Activated CD4-positive, alpha-beta T cell treated with anti-CD3 and anti-CD28 coated beads for 36 hours (primary cell): ENCODE data around the gene SH3RF1. TPM values are rescaled to one million over a fixed set of nuclear protein-coding genes. Genes with fewer than 3 reads are reported as not detected.

Source experiments
- ATAC-seq: fragments of 200-7000 bp; cut with Tn5 transposase; one replicate; pipeline ENCODE4 v1.10.0; 2021; ENCODE audit warnings: mild to moderate bottlenecking, moderate library complexity
- CTCF ChIA-PET: fragments of 350-600 bp; sonication (Branson Sonifier 250); formaldehyde crosslinking; loops from one replicate; lab custom pipeline; 2021; ENCODE audit warnings: antibody characterized with exemption; lab: Charles Lee
- POLR2A ChIA-PET: fragments of 350-600 bp; sonication (Branson Sonifier 250); formaldehyde crosslinking; loops from one replicate; lab custom pipeline; 2021; ENCODE audit warnings: antibody characterized with exemption, inconsistent platforms; lab: Charles Lee
- DNase-seq: peaks from one replicate; pipeline ENCODE4 v3.0.0-alpha.2; 2020
- H3K27ac Mint-ChIP-seq: one replicate; pipeline ENCODE4 v1.8.0; 2021; ENCODE audit warnings: mixed read lengths
- H3K27me3 Mint-ChIP-seq: one replicate; pipeline ENCODE4 v1.8.0; 2021; ENCODE audit warnings: mixed read lengths
- H3K36me3 Mint-ChIP-seq: one replicate; pipeline ENCODE4 v1.8.0; 2021; ENCODE audit warnings: low read depth, mixed read lengths
- H3K4me1 Mint-ChIP-seq: one replicate; pipeline ENCODE4 v1.8.0; 2021; ENCODE audit warnings: mixed read lengths
- H3K4me3 Mint-ChIP-seq: one replicate; pipeline ENCODE4 v1.8.0; 2021; ENCODE audit warnings: mild to moderate bottlenecking, moderate library complexity, mixed read lengths
- H3K9me3 Mint-ChIP-seq: one replicate; pipeline ENCODE4 v1.8.0; 2021; ENCODE audit warnings: low read depth, mixed read lengths
- intact Hi-C, 2 experiments: fragments of 100-400 bp; cut with DNase I in 1 of 2; cut with micrococcal nuclease in 1 of 2; formaldehyde crosslinking; loops; one replicate each; pipeline versions ENCODE4 v1.14.2 to v1.15.1; 2022 to 2024; cut with DNase I, micrococcal nuclease
- total RNA-seq, 2 experiments: library from RNA; stranded (reverse); gene quantifications; one replicate each; pipeline ENCODE4 v1.2.3, GENCODE V29; 2021

Gene SH3RF1
- total RNA-seq, 2 experiments from 2014 or later, result 0.39 to 0.63 TPM

DNA sequence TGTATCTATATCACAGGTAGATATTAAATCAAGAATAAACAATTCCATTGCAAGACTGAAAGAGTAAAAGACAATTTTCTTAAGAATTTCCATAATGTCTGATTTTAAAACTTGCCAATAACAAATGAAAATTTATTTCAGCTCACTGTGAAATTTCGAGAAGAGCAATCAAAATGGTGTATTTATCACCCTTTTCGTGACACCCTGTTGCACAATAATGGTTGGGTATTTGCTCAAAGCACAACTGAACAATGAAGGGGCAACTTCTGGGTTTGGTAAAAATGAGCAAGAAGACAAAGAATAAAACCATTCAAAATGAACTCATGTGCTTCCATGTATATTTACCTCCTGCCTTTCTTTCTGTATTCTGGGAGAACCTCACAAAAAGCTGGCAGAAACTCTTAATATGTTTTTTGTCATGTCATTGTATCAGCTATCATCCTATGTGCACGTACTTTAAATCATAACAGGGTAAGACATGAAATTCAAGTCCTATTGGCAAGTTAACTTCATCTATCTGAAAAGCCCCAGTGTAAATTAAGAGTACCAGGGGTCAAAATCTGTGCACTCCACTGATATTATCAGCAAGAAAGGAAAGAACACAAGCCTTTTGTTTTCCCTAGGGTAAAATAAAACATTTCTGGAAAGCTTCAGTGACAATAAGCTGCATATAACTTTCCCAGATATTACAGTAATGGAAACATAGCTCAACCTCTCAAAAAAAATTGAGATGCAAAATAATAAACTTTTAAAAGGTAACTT is 133.8 kb downstream of the SH3RF1 start:
- no peak overlapping the region for H3K4me3 Mint-ChIP-seq
- H3K27me3 Mint-ChIP-seq, result peaks cover 6% of the 10 kb centered on the region
- H3K27ac Mint-ChIP-seq, result no peak overlapping the region
- intact Hi-C loops, result no loop called here
- ChIA-PET CTCF (interaction anchor here (0.8 kb wide), 1 partner anchor 17 kb away, joined by 3 read pairs; no protein-coding TSS in a partner anchor), POLR2A (no interaction called here)
- DNase-seq (no peak), ATAC-seq (no peak)
- no peaks in the 10 kb centered on the region for H3K9me3 Mint-ChIP-seq
- no peaks in the 10 kb centered on the region for H3K4me1 Mint-ChIP-seq
- H3K36me3 Mint-ChIP-seq, result no peaks in the 10 kb centered on the region

GRCh38 chr4:169136330-169136729 is 134.4 kb downstream of the SH3RF1 start:
- H3K27ac Mint-ChIP-seq, result no peak overlapping the region
- ATAC-seq (no peak), DNase-seq (no peak)
- no peaks in the 10 kb centered on the region for H3K36me3 Mint-ChIP-seq
- H3K9me3 Mint-ChIP-seq, result no peaks in the 10 kb centered on the region
- intact Hi-C loops, result no loop called here
- ChIA-PET POLR2A (no interaction called here), CTCF (no interaction called here)
- no peaks in the 10 kb centered on the region for H3K4me1 Mint-ChIP-seq
- no peak overlapping the region for H3K4me3 Mint-ChIP-seq
- peaks cover 6% of the 10 kb centered on the region for H3K27me3 Mint-ChIP-seq

DNA sequence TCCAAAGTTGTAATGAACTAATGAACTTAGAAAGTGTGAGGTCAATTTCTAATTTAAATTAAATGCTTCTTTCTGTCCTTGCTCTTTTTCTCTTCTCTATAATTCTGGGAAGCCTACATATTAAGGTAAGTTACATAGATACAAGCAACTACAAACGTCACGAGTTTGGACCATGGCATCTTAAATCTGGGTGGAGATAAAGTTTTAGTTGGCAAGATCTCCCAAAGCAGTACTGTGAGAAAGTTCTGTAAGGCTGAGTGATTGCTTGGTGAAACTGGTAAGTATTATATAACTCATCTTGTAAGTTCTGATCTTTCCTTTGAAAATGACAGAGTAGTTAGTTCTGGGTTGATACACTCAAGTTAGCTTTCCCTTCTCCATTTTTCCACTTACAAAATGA is 135.0 kb downstream of the SH3RF1 start:
- intact Hi-C loops, result no loop called here
- DNase-seq (no peak), ATAC-seq (no peak)
- no peak overlapping the region for H3K4me3 Mint-ChIP-seq
- H3K9me3 Mint-ChIP-seq, result no peaks in the 10 kb centered on the region
- POLR2A ChIA-PET, result no interaction called here
- no peaks in the 10 kb centered on the region for H3K4me1 Mint-ChIP-seq
- H3K27ac Mint-ChIP-seq, result no peak overlapping the region
- H3K27me3 Mint-ChIP-seq, result peaks cover 6% of the 10 kb centered on the region
- no peaks in the 10 kb centered on the region for H3K36me3 Mint-ChIP-seq
- CTCF ChIA-PET, result interaction anchor here (0.8 kb wide), 1 partner anchor 69 kb away, joined by 3 read pairs; no protein-coding TSS in a partner anchor

GRCh38 chr4:169133932-169134331 is 136.8 kb downstream of the SH3RF1 start:
- ATAC-seq (no peak), DNase-seq (no peak)
- H3K27ac Mint-ChIP-seq, result no peak overlapping the region
- ChIA-PET POLR2A (no interaction called here), CTCF (no interaction called here)
- no peak overlapping the region for H3K4me3 Mint-ChIP-seq
- peaks cover 6% of the 10 kb centered on the region for H3K27me3 Mint-ChIP-seq
- no peaks in the 10 kb centered on the region for H3K9me3 Mint-ChIP-seq
- H3K36me3 Mint-ChIP-seq, result no peaks in the 10 kb centered on the region
- H3K4me1 Mint-ChIP-seq, result no peaks in the 10 kb centered on the region
- intact Hi-C loops, result no loop called here

- Mint-ChIP-seq H3K4me1 (no peaks in the 10 kb centered on the region), H3K27me3 (peaks cover 6% of the 10 kb centered on the region), H3K27ac (no peak overlapping the region), H3K9me3 (no peaks in the 10 kb centered on the region), H3K36me3 (no peaks in the 10 kb centered on the region), H3K4me3 (no peak overlapping the region)
- ChIA-PET POLR2A (no interaction called here), CTCF (no interaction called here)
- intact Hi-C loops, result no loop called here
- DNase-seq (no peak), ATAC-seq (no peak)
Observed at GRCh38 chr4:169132561-169133305, 138.0 kb downstream of the SH3RF1 start.

DNA sequence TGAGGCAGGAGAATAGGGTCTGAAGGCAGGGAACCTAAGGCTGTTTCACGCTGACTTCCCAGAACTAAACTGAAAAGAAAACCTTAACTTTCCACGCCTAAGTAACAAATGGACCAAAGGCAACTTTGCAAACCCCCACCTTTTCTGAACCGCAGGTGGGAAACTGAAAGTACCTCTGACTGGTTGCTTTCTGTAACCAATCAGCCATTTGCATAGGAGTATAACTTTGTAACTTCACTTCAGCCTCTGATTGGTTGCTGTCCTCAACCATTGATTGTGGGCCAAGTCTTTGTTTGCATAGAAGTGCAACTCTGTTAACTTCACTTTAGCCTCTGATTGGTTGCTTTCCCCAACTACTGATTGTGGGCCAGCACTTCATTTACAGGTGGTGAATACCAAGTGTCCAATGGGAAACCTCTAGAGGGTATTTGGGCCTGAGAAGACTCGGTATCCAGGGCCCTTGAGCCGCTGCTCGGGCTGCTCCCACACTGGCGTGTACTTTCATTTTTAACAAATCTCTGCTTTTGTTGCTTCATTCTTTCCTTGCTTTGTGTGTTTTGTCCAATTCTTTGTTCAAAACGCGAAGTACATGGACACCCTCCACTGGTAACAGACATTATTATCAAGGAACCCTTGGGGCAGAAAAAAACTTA is 139.1 kb downstream of the SH3RF1 start:
- ATAC-seq, result no peak
- H3K4me1 Mint-ChIP-seq, result no peaks in the 10 kb centered on the region
- no peak overlapping the region for H3K27ac Mint-ChIP-seq
- CTCF ChIA-PET, result no interaction called here
- intact Hi-C loops, result no loop called here
- no peaks in the 10 kb centered on the region for H3K9me3 Mint-ChIP-seq
- no peaks in the 10 kb centered on the region for H3K36me3 Mint-ChIP-seq
- POLR2A ChIA-PET, result no interaction called here
- H3K4me3 Mint-ChIP-seq, result no peak overlapping the region
- DNase-seq, result no peak
- H3K27me3 Mint-ChIP-seq, result peaks cover 6% of the 10 kb centered on the region

- ATAC-seq, result no peak
- H3K36me3 Mint-ChIP-seq, result no peaks in the 10 kb centered on the region
- POLR2A ChIA-PET, result no interaction called here
- no peaks in the 10 kb centered on the region for H3K9me3 Mint-ChIP-seq
- no peaks in the 10 kb centered on the region for H3K27me3 Mint-ChIP-seq
- H3K4me1 Mint-ChIP-seq, result no peaks in the 10 kb centered on the region
- CTCF ChIA-PET, result no interaction called here
- no peak overlapping the region for H3K4me3 Mint-ChIP-seq
- DNase-seq, result no peak
- no peak overlapping the region for H3K27ac Mint-ChIP-seq
- intact Hi-C loops, result no loop called here
Observed at GRCh38 chr4:169128902-169129301, 141.9 kb downstream of the SH3RF1 start.

DNA sequence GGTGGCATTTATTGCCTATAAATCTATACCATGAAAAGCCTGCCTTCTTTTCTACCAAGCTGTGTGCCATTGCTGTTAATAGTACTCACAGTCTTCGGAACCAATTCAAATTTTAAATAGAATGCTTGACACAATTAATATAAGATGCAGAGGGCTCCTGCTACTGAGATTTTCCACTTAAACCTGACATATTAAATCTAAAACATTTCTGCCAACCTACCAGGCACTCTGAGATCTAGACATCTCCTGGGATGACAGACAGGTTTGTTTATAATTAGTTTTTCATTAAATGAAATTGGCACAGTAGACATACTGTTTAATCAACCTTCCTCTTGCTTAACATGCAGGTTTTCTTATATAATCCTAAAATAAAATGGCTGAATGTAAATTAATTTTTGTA is 143.4 kb downstream of the SH3RF1 start:
- intact Hi-C loops, result no loop called here
- Mint-ChIP-seq H3K27me3 (no peaks in the 10 kb centered on the region), H3K27ac (no peak overlapping the region), H3K9me3 (no peaks in the 10 kb centered on the region), H3K4me1 (no peaks in the 10 kb centered on the region), H3K4me3 (no peak overlapping the region), H3K36me3 (no peaks in the 10 kb centered on the region)
- ATAC-seq, result no peak
- CTCF ChIA-PET, result no interaction called here
- POLR2A ChIA-PET, result interaction anchor here (0.7 kb wide), 1 partner anchor 11 kb away, joined by 3 read pairs; no protein-coding TSS in a partner anchor
- no peak for DNase-seq

DNA sequence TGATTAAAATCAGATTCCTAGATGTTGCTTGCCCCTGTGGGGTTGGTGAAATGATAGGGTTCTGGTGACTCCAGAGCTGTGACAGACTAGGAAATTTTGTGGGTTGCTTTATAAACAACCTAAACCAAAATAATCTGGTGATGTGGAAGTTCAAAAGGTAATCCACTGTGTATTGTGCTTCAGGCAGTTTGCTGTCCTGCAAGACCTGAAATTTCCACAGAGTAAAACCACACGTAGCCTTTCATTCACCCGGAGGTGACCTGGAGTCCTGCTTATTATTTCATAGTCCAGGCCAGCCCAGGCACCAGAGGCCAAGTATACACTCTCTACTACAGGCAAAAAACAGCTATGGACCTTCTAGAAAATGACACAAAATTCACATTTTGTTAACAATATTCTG is 146.1 kb downstream of the SH3RF1 start:
- POLR2A ChIA-PET, result no interaction called here
- no peaks in the 10 kb centered on the region for H3K4me1 Mint-ChIP-seq
- CTCF ChIA-PET, result no interaction called here
- no peak for DNase-seq
- no peak for ATAC-seq
- H3K4me3 Mint-ChIP-seq, result no peak overlapping the region
- no peak overlapping the region for H3K27ac Mint-ChIP-seq
- no peaks in the 10 kb centered on the region for H3K9me3 Mint-ChIP-seq
- H3K27me3 Mint-ChIP-seq, result peaks cover 2% of the 10 kb centered on the region
- no peaks in the 10 kb centered on the region for H3K36me3 Mint-ChIP-seq
- intact Hi-C loops, result no loop called here

DNA sequence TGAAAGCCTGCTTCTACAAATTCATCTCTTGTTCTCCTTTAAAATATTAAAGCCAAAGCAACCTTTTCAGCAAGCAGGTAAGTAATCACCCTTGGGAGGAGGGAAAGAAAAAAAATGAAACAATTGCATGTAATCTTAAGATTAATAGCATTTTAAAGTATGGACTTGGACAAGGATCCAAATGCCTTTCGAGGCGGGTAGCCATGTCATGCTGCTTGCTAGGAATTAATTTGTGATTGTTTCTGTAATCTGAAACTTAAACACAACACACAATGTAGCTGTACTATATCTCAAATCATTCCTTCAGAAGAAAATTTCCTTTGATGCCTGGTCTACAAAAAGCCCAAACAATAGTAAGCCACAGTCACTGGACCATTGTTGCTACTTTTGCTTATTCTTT is 148.3 kb downstream of the SH3RF1 start:
- POLR2A ChIA-PET, result no interaction called here
- ATAC-seq, result no peak
- DNase-seq, result no peak
- Mint-ChIP-seq H3K4me3 (no peak overlapping the region), H3K27ac (no peak overlapping the region), H3K4me1 (no peaks in the 10 kb centered on the region), H3K36me3 (no peaks in the 10 kb centered on the region), H3K27me3 (peaks cover 2% of the 10 kb centered on the region), H3K9me3 (no peaks in the 10 kb centered on the region)
- CTCF ChIA-PET, result no interaction called here
- intact Hi-C loops, result no loop called here

GRCh38 chr4:169121861-169122382 is 148.8 kb downstream of the SH3RF1 start:
- peaks cover 2% of the 10 kb centered on the region for H3K27me3 Mint-ChIP-seq
- H3K4me3 Mint-ChIP-seq, result no peak overlapping the region
- ChIA-PET CTCF (no interaction called here), POLR2A (no interaction called here)
- H3K4me1 Mint-ChIP-seq, result no peaks in the 10 kb centered on the region
- ATAC-seq (no peak), DNase-seq (no peak)
- H3K9me3 Mint-ChIP-seq, result no peaks in the 10 kb centered on the region
- no peaks in the 10 kb centered on the region for H3K36me3 Mint-ChIP-seq
- intact Hi-C loops, result no loop called here
- H3K27ac Mint-ChIP-seq, result no peak overlapping the region
